Loucy (cell line): ENCODE data around the gene SUSD5.

ENCODE experiments used
- H2AFZ ChIP-seq: fragments of 200-600 bp; sonication (generic); 2 replicates; pipeline ENCODE4 v1.6.0; 2016; ENCODE audit warnings: antibody characterized with exemption, mild to moderate bottlenecking, low read length, moderate library complexity
- H3F3A ChIP-seq: fragments of 200-600 bp; 2 replicates; pipeline ENCODE4 v1.6.0; 2016; ENCODE audit warnings: antibody characterized with exemption, low read depth, mild to moderate bottlenecking
- H3K27me3 ChIP-seq: fragments of 200-600 bp; sonication (generic); 2 replicates; pipeline ENCODE4 v1.6.1; 2014; ENCODE audit warnings: low read length, mild to moderate bottlenecking; ENCODE audit not compliant: insufficient read depth, poor library complexity, severe bottlenecking
- H3K36me3 ChIP-seq: fragments of 200-600 bp; sonication (generic); 2 replicates; pipeline ENCODE4 v1.6.1; 2016; ENCODE audit warnings: low read length; ENCODE audit not compliant: insufficient read depth
- H3K4me1 ChIP-seq: fragments of 200-600 bp; sonication (generic); 2 replicates; pipeline ENCODE4 v1.5.1; 2014; ENCODE audit warnings: low read length, mild to moderate bottlenecking; ENCODE audit not compliant: insufficient read depth, poor library complexity, severe bottlenecking
- H3K4me2 ChIP-seq: fragments of 200-600 bp; sonication (generic); 2 replicates; pipeline ENCODE4 v1.6.0; 2014; ENCODE audit warnings: antibody characterized with exemption, low read length, low read depth, mild to moderate bottlenecking; ENCODE audit not compliant: poor library complexity, severe bottlenecking
- H3K4me3 ChIP-seq: fragments of 200-600 bp; sonication (generic); 2 replicates; pipeline ENCODE4 v1.5.1; 2014; ENCODE audit warnings: low read length, mild to moderate bottlenecking, mixed read lengths; ENCODE audit not compliant: poor library complexity, severe bottlenecking
- H3K79me2 ChIP-seq: fragments of 200-600 bp; sonication (generic); 2 replicates; pipeline ENCODE4 v1.6.1; 2014; ENCODE audit warnings: low read length; ENCODE audit not compliant: insufficient read depth
- H3K9ac ChIP-seq: fragments of 200-600 bp; sonication (generic); 2 replicates; pipeline ENCODE4 v1.6.0; 2014; ENCODE audit warnings: mild to moderate bottlenecking, low read depth, low read length, moderate library complexity; ENCODE audit not compliant: poor library complexity, severe bottlenecking
- H3K9me2 ChIP-seq: fragments of 200-600 bp; sonication (generic); replicated peaks from 2 replicates; pipeline ENCODE4 v1.6.1; 2016; ENCODE audit warnings: low read depth, low read length, mixed read lengths
- H3K9me3 ChIP-seq: fragments of 200-600 bp; sonication (generic); 2 replicates; pipeline ENCODE4 v1.6.1; 2014; ENCODE audit warnings: mild to moderate bottlenecking, antibody characterized with exemption, low read length, low read depth; ENCODE audit not compliant: insufficient read depth
- H4K20me1 ChIP-seq: fragments of 200-600 bp; sonication (generic); 2 replicates; pipeline ENCODE4 v1.6.0; 2014; ENCODE audit warnings: antibody characterized with exemption, low read length, mild to moderate bottlenecking; ENCODE audit not compliant: insufficient read depth, poor library complexity, severe bottlenecking
- EZH2phosphoT487 ChIP-seq: fragments of 200-600 bp; IDR thresholded peaks from 2 replicates; pipeline ENCODE4 v1.6.1; 2018; ENCODE audit warnings: antibody characterized with exemption, mild to moderate bottlenecking, moderate library complexity, borderline replicate concordance
- TF ChIP-seq, protein P1 (sequence below): fragments of 200-600 bp; sonication (generic); conservative IDR thresholded peaks from 2 replicates; pipeline ENCODE4 v1.5.1; 2014; ENCODE audit warnings: mild to moderate bottlenecking, antibody characterized with exemption, low read length

Gene SUSD5

DNA sequence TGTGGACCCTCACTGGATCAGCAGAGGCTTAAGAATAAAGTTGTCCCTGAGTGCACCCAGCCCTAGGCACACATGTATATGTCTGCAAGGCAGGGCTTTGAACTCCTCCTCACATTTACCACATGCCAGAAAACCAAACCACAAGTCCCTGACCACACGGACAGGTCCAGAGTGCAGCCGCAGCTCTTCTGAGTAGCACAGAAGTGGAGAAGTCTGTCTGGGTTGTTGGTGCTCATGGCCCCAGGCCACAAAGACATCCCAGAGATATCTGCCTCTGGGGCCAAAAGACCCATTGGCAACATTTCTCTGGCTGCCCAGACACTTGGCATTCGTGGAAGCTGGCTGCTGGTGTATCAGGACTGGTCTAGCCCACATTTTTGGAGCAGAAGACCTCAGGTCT lies 17.4 kb downstream of the SUSD5 start:
- Histone ChIP-seq H3K9ac (no peak overlapping the region), H3K9me3 (no peaks in the 10 kb centered on the region), H3K4me3 (no peak overlapping the region), H3F3A (no peaks in the 10 kb centered on the region), H3K27me3 (no peaks in the 10 kb centered on the region), H2AFZ (no peak overlapping the region), H3K4me1 (no peaks in the 10 kb centered on the region), H3K4me2 (no peak overlapping the region), H3K36me3 (no peaks in the 10 kb centered on the region), H4K20me1 (no peaks in the 10 kb centered on the region), H3K79me2 (no peaks in the 10 kb centered on the region), H3K9me2 (no peaks in the 10 kb centered on the region)
- no peak for TF ChIP-seq EZH2phosphoT487
- TF ChIP-seq, protein P1, sequence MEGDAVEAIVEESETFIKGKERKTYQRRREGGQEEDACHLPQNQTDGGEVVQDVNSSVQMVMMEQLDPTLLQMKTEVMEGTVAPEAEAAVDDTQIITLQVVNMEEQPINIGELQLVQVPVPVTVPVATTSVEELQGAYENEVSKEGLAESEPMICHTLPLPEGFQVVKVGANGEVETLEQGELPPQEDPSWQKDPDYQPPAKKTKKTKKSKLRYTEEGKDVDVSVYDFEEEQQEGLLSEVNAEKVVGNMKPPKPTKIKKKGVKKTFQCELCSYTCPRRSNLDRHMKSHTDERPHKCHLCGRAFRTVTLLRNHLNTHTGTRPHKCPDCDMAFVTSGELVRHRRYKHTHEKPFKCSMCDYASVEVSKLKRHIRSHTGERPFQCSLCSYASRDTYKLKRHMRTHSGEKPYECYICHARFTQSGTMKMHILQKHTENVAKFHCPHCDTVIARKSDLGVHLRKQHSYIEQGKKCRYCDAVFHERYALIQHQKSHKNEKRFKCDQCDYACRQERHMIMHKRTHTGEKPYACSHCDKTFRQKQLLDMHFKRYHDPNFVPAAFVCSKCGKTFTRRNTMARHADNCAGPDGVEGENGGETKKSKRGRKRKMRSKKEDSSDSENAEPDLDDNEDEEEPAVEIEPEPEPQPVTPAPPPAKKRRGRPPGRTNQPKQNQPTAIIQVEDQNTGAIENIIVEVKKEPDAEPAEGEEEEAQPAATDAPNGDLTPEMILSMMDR, result no peak

DNA sequence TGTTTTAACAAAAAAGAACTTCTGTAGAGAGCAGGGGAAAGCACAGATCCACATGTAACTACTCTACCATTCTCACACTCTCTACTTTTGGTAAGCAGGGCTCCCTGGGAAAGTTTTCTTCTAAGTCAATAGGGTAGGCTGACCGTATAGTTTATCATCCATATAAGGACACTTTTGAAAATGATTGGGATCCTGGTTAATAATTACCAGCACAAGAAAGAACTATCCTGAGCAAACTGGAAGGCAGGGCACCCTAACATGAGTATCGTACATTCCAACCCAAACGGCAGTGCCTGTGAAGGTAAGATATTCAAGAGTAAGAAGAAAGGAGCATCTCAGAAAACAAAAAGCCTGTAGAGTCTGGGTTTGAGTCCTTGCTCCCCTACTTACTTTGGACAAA lies 22.1 kb downstream of the SUSD5 start:
- Histone ChIP-seq H3K36me3 (no peaks in the 10 kb centered on the region), H3F3A (no peaks in the 10 kb centered on the region), H3K9me2 (no peaks in the 10 kb centered on the region), H3K27me3 (no peaks in the 10 kb centered on the region), H3K9me3 (no peaks in the 10 kb centered on the region), H3K4me1 (no peaks in the 10 kb centered on the region), H3K4me2 (no peak overlapping the region), H3K9ac (no peak overlapping the region), H2AFZ (no peak overlapping the region), H3K4me3 (no peak overlapping the region), H4K20me1 (no peaks in the 10 kb centered on the region), H3K79me2 (no peaks in the 10 kb centered on the region)
- no peak for TF ChIP-seq EZH2phosphoT487
- TF ChIP-seq, protein P1, result no peak

DNA sequence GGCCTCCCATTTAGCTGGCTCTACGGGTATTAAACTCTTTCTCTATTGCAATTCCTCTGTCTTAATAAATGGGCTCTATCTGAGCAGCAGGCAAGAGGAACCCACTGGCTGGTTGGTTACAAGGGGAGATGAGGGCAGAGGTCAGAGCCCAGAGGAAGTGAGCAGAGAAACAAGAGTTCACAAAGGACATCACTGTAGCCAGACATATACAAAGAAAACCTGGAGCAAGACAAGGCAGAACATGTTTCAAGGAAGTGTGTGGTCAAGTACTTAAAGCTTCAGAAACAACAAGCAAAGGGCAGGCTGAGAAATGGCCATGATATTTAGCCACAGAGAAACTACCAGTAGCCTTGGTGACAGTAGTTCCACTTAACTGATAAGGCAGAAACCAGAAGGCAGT lies 24.3 kb downstream of the SUSD5 start:
- no peaks in the 10 kb centered on the region for H3F3A ChIP-seq
- no peaks in the 10 kb centered on the region for H3K9me3 ChIP-seq
- no peaks in the 10 kb centered on the region for H3K4me1 ChIP-seq
- H3K79me2 ChIP-seq, result no peaks in the 10 kb centered on the region
- H4K20me1 ChIP-seq, result no peaks in the 10 kb centered on the region
- H3K27me3 ChIP-seq, result no peaks in the 10 kb centered on the region
- TF ChIP-seq, protein P1, result no peak
- no peak for TF ChIP-seq EZH2phosphoT487
- no peak overlapping the region for H3K4me3 ChIP-seq
- H3K4me2 ChIP-seq, result no peak overlapping the region
- no peak overlapping the region for H2AFZ ChIP-seq
- no peak overlapping the region for H3K9ac ChIP-seq
- no peaks in the 10 kb centered on the region for H3K36me3 ChIP-seq
- H3K9me2 ChIP-seq, result no peaks in the 10 kb centered on the region
